H9 (cell line): ENCODE results near the gene SUGP1. TPM values are rescaled to one million over a fixed set of nuclear protein-coding genes. Genes with fewer than 3 reads are reported as not detected.

Experiments
- DNase-seq: peaks from one replicate; pipeline ENCODE4 v3.0.0-alpha.2; 2017
- H2AFZ ChIP-seq: one replicate; pipeline ENCODE4 v1.6.1; 2013; ENCODE audit warnings: mild to moderate bottlenecking, low read length, control low read depth, moderate library complexity
- H2AK5ac ChIP-seq: 2 replicates; pipeline ENCODE4 v1.6.1; 2013; ENCODE audit warnings: low read length, control low read depth, mixed read lengths; ENCODE audit not compliant: insufficient read length
- H2BK120ac ChIP-seq: one replicate; pipeline ENCODE4 v1.6.1; 2013; ENCODE audit warnings: low read depth, mild to moderate bottlenecking, low read length, control low read depth, inconsistent platforms; ENCODE audit not compliant: poor library complexity, severe bottlenecking
- H2BK12ac ChIP-seq: 2 replicates; pipeline ENCODE4 v1.6.1; 2013; ENCODE audit warnings: low read length, control low read depth, mixed read lengths, low read depth; ENCODE audit not compliant: insufficient read length
- H2BK15ac ChIP-seq: 2 replicates; pipeline ENCODE4 v1.6.1; 2013; ENCODE audit warnings: low read depth, low read length, control low read depth
- H2BK20ac ChIP-seq: one replicate; pipeline ENCODE4 v1.6.1; 2013; ENCODE audit warnings: low read depth, mild to moderate bottlenecking, low read length, control low read depth, inconsistent platforms; ENCODE audit not compliant: poor library complexity, severe bottlenecking
- H2BK5ac ChIP-seq: 2 replicates; pipeline ENCODE4 v1.6.1; 2013; ENCODE audit warnings: low read length, control low read depth, mixed read lengths; ENCODE audit not compliant: insufficient read length
- H3K14ac ChIP-seq: 2 replicates; pipeline ENCODE4 v1.6.1; 2013; ENCODE audit warnings: low read length, control low read depth; ENCODE audit not compliant: insufficient read depth
- H3K18ac ChIP-seq: 2 replicates; pipeline ENCODE4 v1.6.1; 2013; ENCODE audit warnings: low read depth, mild to moderate bottlenecking, mixed read lengths, low read length, control low read depth; ENCODE audit not compliant: insufficient read length
- H3K23ac ChIP-seq: 2 replicates; pipeline ENCODE4 v1.6.1; 2013; ENCODE audit warnings: low read length, control low read depth, mixed read lengths, low read depth; ENCODE audit not compliant: insufficient read length
- H3K23me2 ChIP-seq: 2 replicates; pipeline ENCODE4 v1.6.1; 2013; ENCODE audit warnings: low read depth, mild to moderate bottlenecking, mixed read lengths, low read length, control low read depth; ENCODE audit not compliant: insufficient read length, poor library complexity, severe bottlenecking
- H3K27ac ChIP-seq: 2 replicates; pipeline ENCODE4 v1.5.1; 2013; ENCODE audit warnings: low read length, control low read depth, mixed read lengths, low read depth; ENCODE audit not compliant: insufficient read length
- H3K27me3 ChIP-seq: 2 replicates; pipeline ENCODE4 v1.6.1; 2013; ENCODE audit warnings: low read length, control low read depth, inconsistent platforms; ENCODE audit not compliant: insufficient read depth
- H3K4ac ChIP-seq: 2 replicates; pipeline ENCODE4 v1.6.1; 2013; ENCODE audit warnings: low read depth, mild to moderate bottlenecking, control low read depth, inconsistent platforms, low read length, moderate library complexity
- H3K4me1 ChIP-seq: 2 replicates; pipeline ENCODE4 v1.6.1; 2013; ENCODE audit warnings: low read length, control low read depth, inconsistent platforms; ENCODE audit not compliant: insufficient read depth
- H3K4me2 ChIP-seq: 2 replicates; pipeline ENCODE4 v1.6.1; 2013; ENCODE audit warnings: low read length, control low read depth, mixed read lengths; ENCODE audit not compliant: insufficient read length, insufficient read depth
- H3K56ac ChIP-seq: 2 replicates; pipeline ENCODE4 v1.6.1; 2013; ENCODE audit warnings: low read depth, mild to moderate bottlenecking, mixed read lengths, low read length, control low read depth; ENCODE audit not compliant: insufficient read length
- H3K79me1 ChIP-seq: 2 replicates; pipeline ENCODE4 v1.6.1; 2013; ENCODE audit warnings: low read depth, mild to moderate bottlenecking, moderate library complexity, low read length, control low read depth, inconsistent platforms; ENCODE audit not compliant: insufficient read depth, poor library complexity, severe bottlenecking
- H3K79me2 ChIP-seq: 2 replicates; pipeline ENCODE4 v1.6.1; 2013; ENCODE audit warnings: low read length, control low read depth, inconsistent platforms; ENCODE audit not compliant: insufficient read depth
- H3K9ac ChIP-seq: 2 replicates; pipeline ENCODE4 v1.6.1; 2013; ENCODE audit warnings: low read length, control low read depth, mixed read lengths; ENCODE audit not compliant: insufficient read length; ENCODE audit errors: extremely low read depth
- H3K9me3 ChIP-seq: one replicate; pipeline ENCODE4 v1.6.1; 2013; ENCODE audit warnings: low read depth, low read length, inconsistent platforms; ENCODE audit not compliant: control insufficient read depth
- H3T11ph ChIP-seq: one replicate; pipeline ENCODE4 v1.6.1; 2013; ENCODE audit warnings: mild to moderate bottlenecking, low read length, control low read depth, inconsistent platforms
- H4K20me1 ChIP-seq: one replicate; pipeline ENCODE4 v1.6.1; 2013; ENCODE audit not compliant: control insufficient read depth, insufficient read length, insufficient read depth
- H4K5ac ChIP-seq: 2 replicates; pipeline ENCODE4 v1.6.1; 2013; ENCODE audit warnings: low read depth, mild to moderate bottlenecking, mixed read lengths, low read length, control low read depth; ENCODE audit not compliant: insufficient read length
- H4K8ac ChIP-seq: replicated peaks from 2 replicates; pipeline ENCODE4 v1.6.1; 2013; ENCODE audit warnings: low read length, control low read depth, mixed read lengths, low read depth; ENCODE audit not compliant: insufficient read length
- H4K91ac ChIP-seq: 2 replicates; pipeline ENCODE4 v1.6.1; 2013; ENCODE audit warnings: low read depth, mild to moderate bottlenecking, moderate library complexity, mixed read lengths, low read length, control low read depth; ENCODE audit not compliant: insufficient read length
- H3K27ac Mint-ChIP-seq, 3 experiments: 2 replicates in 2 of 3; 3 replicates in 1 of 3; pipeline ENCODE4 v1.8.0; 2020 to 2021; ENCODE audit warnings: mixed read lengths in 3 of 3, mild to moderate bottlenecking in 1 of 3, moderate library complexity in 1 of 3
- H3K27me3 Mint-ChIP-seq: 2 replicates; pipeline ENCODE4 v1.8.0; 2021; ENCODE audit warnings: low read depth, mild to moderate bottlenecking, moderate library complexity, mixed read lengths
- H3K36me3 Mint-ChIP-seq, 3 experiments: 2 replicates in 2 of 3; 3 replicates in 1 of 3; pipeline ENCODE4 v1.8.0; 2020 to 2021; ENCODE audit warnings: low read depth in 3 of 3, mixed read lengths in 3 of 3; ENCODE audit not compliant: insufficient read depth in 1 of 3
- H3K4me1 Mint-ChIP-seq, 2 experiments: 2 replicates each; pipeline ENCODE4 v1.8.0; 2020; ENCODE audit warnings: mixed read lengths in 2 of 2
- H3K4me3 Mint-ChIP-seq, 2 experiments: 2 replicates in 1 of 2; 3 replicates in 1 of 2; pipeline ENCODE4 v1.8.0; 2020 to 2021; ENCODE audit warnings: mild to moderate bottlenecking in 2 of 2, mixed read lengths in 2 of 2, moderate library complexity in 1 of 2
- H3K9me3 Mint-ChIP-seq, 2 experiments: 2 replicates in 1 of 2; 3 replicates in 1 of 2; pipeline ENCODE4 v1.8.0; 2020; ENCODE audit warnings: mild to moderate bottlenecking in 2 of 2, mixed read lengths in 2 of 2, moderate library complexity in 1 of 2
- CTCF ChIP-seq: fragments of 200-600 bp; sonication (generic); conservative IDR thresholded peaks from 3 replicates; pipeline ENCODE4 v1.8.0; 2021; ENCODE audit warnings: antibody characterized with exemption, mild to moderate bottlenecking
- WGBS: extraction: QIAGEN DNeasy Blood & Tissue Kit; methylation state at CpG from one replicate; pipeline ENCODE4 v1.1.7; 2013; ENCODE audit warnings: missing lambda C conversion rate, low lambda C conversion rate, mixed read lengths; ENCODE audit not compliant: insufficient read length; ENCODE audit errors: extremely low coverage; 5-methylcytosine and 5-hydroxymethylcytosine counted together
- total RNA-seq: library from RNA; stranded (reverse); gene quantifications from 2 replicates; pipeline ENCODE4 v1.2.1, GENCODE V29; 2021

Gene SUGP1
- total RNA-seq, 1 experiment from 2014 or later, result 103 TPM

GRCh38 chr19:19258589-19259338 is 61.5 kb downstream of the SUGP1 start:
- no CpG with 5 or more reads among the region's 41 CpGs for WGBS
- peaks cover 55% of the 10 kb centered on the region for H3K27me3 Mint-ChIP-seq

More at GRCh38 chr19:19258589-19259338, 61.5 kb downstream of the SUGP1 start:
- Histone ChIP-seq H2BK120ac (no peak overlapping the region), H3K14ac (no peak overlapping the region), H4K20me1 (no peaks in the 10 kb centered on the region), H2BK12ac (no peak overlapping the region), H4K5ac (no peak overlapping the region), H3K18ac (no peak overlapping the region), H2BK5ac (no peak overlapping the region), H3K56ac (no peak overlapping the region), H3K4me1 (no peaks in the 10 kb centered on the region; the same call in 1 of the 2 replicates), H3K23me2 (peaks cover 16% of the 10 kb centered on the region), H3K27me3 (peaks cover 5% of the 10 kb centered on the region; the same call in 1 of the 2 replicates), H3K9ac (no peak overlapping the region), H3K27ac (no peak overlapping the region), H3K4ac (no peak overlapping the region), H2BK20ac (no peak overlapping the region), H4K8ac (no peak overlapping the region), H2AK5ac (no peak overlapping the region), H3K23ac (no peak overlapping the region), H4K91ac (no peak overlapping the region), H3K79me1 (no peaks in the 10 kb centered on the region), H2BK15ac (no peak overlapping the region), H3T11ph (no peak overlapping the region), H3K79me2 (no peaks in the 10 kb centered on the region), H3K4me2 (no peak overlapping the region), H3K9me3 (no peaks in the 10 kb centered on the region), H2AFZ (no peak overlapping the region)
- H3K9me3 Mint-ChIP-seq, result no peaks in the 10 kb centered on the region; a peak in 1 of 5 replicates
- TF ChIP-seq CTCF, result no peak
- H3K36me3 Mint-ChIP-seq, result peaks cover 8 to 16% (median 16%) of the 10 kb centered on the region in 3 experiments
- H3K4me1 Mint-ChIP-seq, result peaks cover 18 to 32% of the 10 kb centered on the region in 2 experiments
- no peak overlapping the region for H3K4me3 Mint-ChIP-seq
- DNase-seq, result no peak
- H3K27ac Mint-ChIP-seq, result no peak overlapping the region
